Right lobe of liver (tissue), 6 donors: Measurements from ENCODE around the gene PBX4. TPM values are rescaled to one million over a fixed set of nuclear protein-coding genes. Genes with fewer than 3 reads are reported as not detected.
"Not testable (repeated sequence)": the region's sequence is repeated elsewhere in the genome, so short reads cannot be mapped to it uniquely, and the experiment has no call there.

Experiments used
- ATAC-seq, 4 donors: fragments of 200-7000 bp; cut with Tn5 transposase; one replicate each; pipeline ENCODE4 v1.9.1; 2020; ENCODE audit warnings: mild to moderate bottlenecking in 4 of 4, moderate library complexity in 4 of 4
- DNase-seq, 3 donors: peaks; one replicate each; pipeline ENCODE4 v3.0.0-alpha.2; 2020
- H3K27ac ChIP-seq, 3 donors: fragments of 200-600 bp; one replicate each; pipeline ENCODE4 v1.8.0; 2022
- H3K27me3 ChIP-seq, 2 donors: fragments of 200-600 bp; one replicate each; pipeline ENCODE4 v1.8.0; 2022
- H3K36me3 ChIP-seq, 4 donors: fragments of 200-600 bp; sonication (generic) in 1 of 4; one replicate each; pipeline versions ENCODE4 v1.5.1 to v1.8.0; 2017 to 2022; ENCODE audit warnings: control low read depth in 1 of 4
- H3K4me1 ChIP-seq, 4 donors: fragments of 200-600 bp; sonication (generic) in 1 of 4; one replicate each; pipeline versions ENCODE4 v1.5.1 to v1.8.0; 2017 to 2022; ENCODE audit warnings: control low read depth in 1 of 4
- H3K4me3 ChIP-seq, 3 donors: fragments of 200-600 bp; one replicate each; pipeline ENCODE4 v1.8.0; 2022
- H3K9me3 ChIP-seq, 4 donors: fragments of 200-600 bp; sonication (generic) in 1 of 4; one replicate each; pipeline versions ENCODE4 v1.5.1 to v1.8.0; 2017 to 2022; ENCODE audit warnings: control low read depth in 1 of 4
- POLR2A ChIP-seq: fragments of 450-650 bp; IDR thresholded peaks from one replicate; pipeline ENCODE4 v1.6.1; 2017; ENCODE audit warnings: antibody characterized with exemption, mild to moderate bottlenecking
- WGBS: methylation state at CpG from one replicate; pipeline ENCODE4 v1.1.6; 2018; ENCODE audit warnings: low coverage, low lambda C conversion rate; ENCODE audit not compliant: insufficient coverage; ENCODE audit errors: missing lambda C conversion rate; 5-methylcytosine and 5-hydroxymethylcytosine counted together
- intact Hi-C, 2 donors: fragments of 100-400 bp; cut with DNase I; formaldehyde crosslinking; loops; one replicate each; pipeline versions ENCODE4 v1.11.2 to v1.14.1; 2022
- total RNA-seq, 6 experiments: library from RNA; depleted of rRNA in 2 of 6; stranded (reverse); fragments of >200 nt in 2 of 6; fragmentation: NEBNext Ultra II Directional in 3 of 6; extraction: Animal tissue kit (Norgen Biotek cat#: 25700) in 3 of 6; gene quantifications; one replicate each; pipeline versions ENCODE4 v1.1.0 to v1.2.4, GENCODE V29; 2016 to 2023
- TF ChIP-seq, protein P1 (sequence below), 4 donors: fragments of 200-600 bp in 3 of 4; fragments of 450-650 bp in 1 of 4; IDR thresholded peaks; one replicate each; pipeline versions ENCODE4 v1.5.1 to v1.8.0; 2016 to 2022; ENCODE audit warnings: antibody characterized with exemption in 4 of 4, mild to moderate bottlenecking in 2 of 4
- donor health status: DM: no; HTN: yes; CAD: no.
- donor health status: DM: no; HTN: no; CAD: no.
- donor health status: DM: no; HTN: no; CAD: no.
- donor health status: DM: no; HTN: yes; CAD: no.
- donor health status: DM: no; HTN: yes; CAD: no.

PBX4 gene
- total RNA-seq, 6 experiments from 2014 or later: 0.87 TPM; not detected in 5

DNA sequence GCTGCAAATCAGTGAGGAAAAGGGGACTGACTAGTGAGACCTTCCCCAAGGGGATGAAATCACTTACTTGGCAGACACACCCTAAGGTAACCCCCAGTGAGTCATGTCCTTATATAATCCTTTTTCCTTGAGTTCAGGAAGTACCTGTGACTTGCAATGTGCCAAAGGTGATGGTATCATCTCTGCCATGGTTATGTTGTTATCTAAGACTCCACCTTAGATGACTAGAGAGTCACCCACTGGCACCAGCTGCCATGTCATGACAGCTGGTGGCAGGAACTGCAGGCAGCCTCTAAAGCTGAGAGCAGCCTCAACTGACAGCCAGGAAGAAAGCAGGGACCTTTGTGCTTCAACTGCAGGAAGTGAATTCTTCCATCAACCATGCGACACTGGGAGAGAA is 12.5 kb downstream of the PBX4 start:
- intact Hi-C loops: no loop called here
- TF ChIP-seq, protein P1, sequence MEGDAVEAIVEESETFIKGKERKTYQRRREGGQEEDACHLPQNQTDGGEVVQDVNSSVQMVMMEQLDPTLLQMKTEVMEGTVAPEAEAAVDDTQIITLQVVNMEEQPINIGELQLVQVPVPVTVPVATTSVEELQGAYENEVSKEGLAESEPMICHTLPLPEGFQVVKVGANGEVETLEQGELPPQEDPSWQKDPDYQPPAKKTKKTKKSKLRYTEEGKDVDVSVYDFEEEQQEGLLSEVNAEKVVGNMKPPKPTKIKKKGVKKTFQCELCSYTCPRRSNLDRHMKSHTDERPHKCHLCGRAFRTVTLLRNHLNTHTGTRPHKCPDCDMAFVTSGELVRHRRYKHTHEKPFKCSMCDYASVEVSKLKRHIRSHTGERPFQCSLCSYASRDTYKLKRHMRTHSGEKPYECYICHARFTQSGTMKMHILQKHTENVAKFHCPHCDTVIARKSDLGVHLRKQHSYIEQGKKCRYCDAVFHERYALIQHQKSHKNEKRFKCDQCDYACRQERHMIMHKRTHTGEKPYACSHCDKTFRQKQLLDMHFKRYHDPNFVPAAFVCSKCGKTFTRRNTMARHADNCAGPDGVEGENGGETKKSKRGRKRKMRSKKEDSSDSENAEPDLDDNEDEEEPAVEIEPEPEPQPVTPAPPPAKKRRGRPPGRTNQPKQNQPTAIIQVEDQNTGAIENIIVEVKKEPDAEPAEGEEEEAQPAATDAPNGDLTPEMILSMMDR (IDR thresholded peaks at IDR 0.05): no peak
- no peak for TF ChIP-seq POLR2A
- DNase-seq (no peak), ATAC-seq (no peak)
- Histone ChIP-seq H3K36me3 (no peaks in the 10 kb centered on the region), H3K4me1 (no peaks in the 10 kb centered on the region), H3K27me3 (no peaks in the 10 kb centered on the region), H3K4me3 (no peak overlapping the region), H3K9me3 (no peaks in the 10 kb centered on the region), H3K27ac (no peak overlapping the region)
- WGBS: 22% methylated on average over 1 of the region's 1 CpG

DNA sequence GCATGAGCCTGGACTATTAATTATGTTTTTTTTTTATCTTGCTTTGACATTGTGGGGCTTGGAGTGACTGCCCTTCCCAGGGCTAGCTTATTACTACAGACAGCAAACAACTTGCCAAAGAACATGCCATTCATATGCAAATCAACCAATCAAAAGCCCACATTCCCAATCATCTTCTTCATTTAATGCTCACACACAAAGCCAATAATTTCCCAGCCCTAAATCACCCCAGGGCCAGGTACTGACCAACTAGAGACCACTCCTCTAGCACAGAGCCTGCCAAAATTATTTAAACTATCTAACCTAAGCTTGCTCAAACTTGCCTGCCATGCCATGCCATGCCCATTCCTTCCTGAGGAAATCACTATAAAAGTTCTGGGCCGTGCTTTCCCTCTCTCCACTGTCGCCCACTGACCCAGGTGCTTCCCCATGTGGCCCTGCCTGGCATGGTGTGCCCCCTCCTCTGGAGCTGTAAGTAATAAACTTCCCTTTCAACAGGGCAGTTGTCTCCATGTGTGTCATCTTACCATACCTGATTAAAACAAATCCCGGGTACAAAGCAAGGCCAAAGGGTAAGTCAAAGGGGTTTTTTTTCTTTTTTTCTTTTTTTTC is 15.7 kb downstream of the PBX4 start:
- ATAC-seq: no peak
- no peak for TF ChIP-seq POLR2A
- TF ChIP-seq, protein P1 (IDR thresholded peaks at IDR 0.05): no peak
- no peaks in the 10 kb centered on the region for H3K4me1 ChIP-seq
- 30% methylated on average over 2 of the region's 3 CpGs for WGBS
- H3K27ac ChIP-seq: no peak overlapping the region
- H3K27me3 ChIP-seq: no peaks in the 10 kb centered on the region
- no peaks in the 10 kb centered on the region for H3K36me3 ChIP-seq
- intact Hi-C loops: no loop called here
- H3K9me3 ChIP-seq: no peaks in the 10 kb centered on the region
- H3K4me3 ChIP-seq: no peak overlapping the region
- no peak for DNase-seq

DNA sequence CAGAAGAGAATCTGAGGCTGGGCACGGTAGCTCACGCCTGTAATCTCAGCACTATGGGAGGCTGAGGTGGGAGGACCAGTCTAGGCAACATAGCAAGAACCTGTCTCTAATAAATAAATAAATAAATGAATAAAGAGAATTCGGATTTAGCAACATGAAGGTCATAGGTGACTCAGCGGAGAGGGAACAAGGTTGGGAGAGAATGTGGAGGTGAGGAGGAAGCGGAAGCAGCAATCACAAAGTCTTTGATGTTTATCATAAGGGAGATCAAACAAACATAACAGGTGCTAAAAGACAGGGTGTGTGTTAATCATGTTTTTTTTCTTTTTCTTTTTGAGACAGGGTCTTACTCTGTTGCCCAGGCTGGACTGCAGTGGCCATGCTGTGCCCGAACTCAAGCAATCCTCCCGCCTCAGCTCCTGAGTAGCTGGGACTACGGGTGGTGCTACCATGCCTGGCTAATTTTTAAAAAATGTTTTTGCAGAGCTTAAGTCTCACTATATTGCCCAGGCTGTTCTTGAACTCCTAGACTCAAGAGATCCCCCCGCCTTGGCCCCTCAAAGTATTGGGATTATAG is 16.3 kb downstream of the PBX4 start:
- DNase-seq: no peak
- WGBS: 48% methylated on average over 9 of the region's 9 CpGs
- Histone ChIP-seq H3K4me1 (no peaks in the 10 kb centered on the region), H3K27me3 (no peaks in the 10 kb centered on the region), H3K9me3 (no peaks in the 10 kb centered on the region), H3K36me3 (no peaks in the 10 kb centered on the region), H3K27ac (no peak overlapping the region), H3K4me3 (no peak overlapping the region)
- ATAC-seq: no peak
- TF ChIP-seq, protein P1 (IDR thresholded peaks at IDR 0.05): no peak
- no peak for TF ChIP-seq POLR2A
- intact Hi-C loops: no loop called here

DNA sequence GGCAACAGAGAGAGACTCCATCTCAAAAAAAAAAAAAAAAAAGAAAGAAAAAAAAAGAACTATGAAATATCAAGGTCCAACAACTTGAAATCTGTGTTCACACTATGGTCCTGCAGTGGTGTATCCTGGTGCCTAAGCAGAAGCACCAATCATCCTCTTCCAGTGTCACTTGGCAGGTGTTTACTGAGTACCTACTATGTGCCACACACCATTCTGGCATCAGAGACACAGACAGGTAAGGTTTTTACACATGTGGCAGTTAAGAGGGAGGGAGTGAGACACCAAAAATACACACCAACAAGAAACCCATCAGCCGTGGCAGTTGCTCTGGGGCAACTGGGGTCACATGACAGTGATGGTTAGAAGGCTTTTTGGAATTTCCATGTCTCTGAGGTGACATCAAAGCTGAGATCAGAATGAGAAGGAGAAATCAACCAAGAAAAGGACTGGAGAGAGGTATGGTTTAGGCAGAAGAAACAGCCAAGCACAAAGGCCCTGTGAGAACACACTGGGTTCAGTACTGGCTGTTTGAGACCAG is 17.6 kb downstream of the PBX4 start:
- no peak for TF ChIP-seq POLR2A
- TF ChIP-seq, protein P1 (IDR thresholded peaks at IDR 0.05): no peak
- WGBS: 14% methylated on average over 1 of the region's 1 CpG
- H3K4me3 ChIP-seq: no peak overlapping the region
- no peaks in the 10 kb centered on the region for H3K4me1 ChIP-seq
- DNase-seq (no peak), ATAC-seq (no peak)
- no peak overlapping the region for H3K27ac ChIP-seq
- no peaks in the 10 kb centered on the region for H3K27me3 ChIP-seq
- H3K36me3 ChIP-seq: no peaks in the 10 kb centered on the region
- intact Hi-C loops: no loop called here
- H3K9me3 ChIP-seq: no peaks in the 10 kb centered on the region

DNA sequence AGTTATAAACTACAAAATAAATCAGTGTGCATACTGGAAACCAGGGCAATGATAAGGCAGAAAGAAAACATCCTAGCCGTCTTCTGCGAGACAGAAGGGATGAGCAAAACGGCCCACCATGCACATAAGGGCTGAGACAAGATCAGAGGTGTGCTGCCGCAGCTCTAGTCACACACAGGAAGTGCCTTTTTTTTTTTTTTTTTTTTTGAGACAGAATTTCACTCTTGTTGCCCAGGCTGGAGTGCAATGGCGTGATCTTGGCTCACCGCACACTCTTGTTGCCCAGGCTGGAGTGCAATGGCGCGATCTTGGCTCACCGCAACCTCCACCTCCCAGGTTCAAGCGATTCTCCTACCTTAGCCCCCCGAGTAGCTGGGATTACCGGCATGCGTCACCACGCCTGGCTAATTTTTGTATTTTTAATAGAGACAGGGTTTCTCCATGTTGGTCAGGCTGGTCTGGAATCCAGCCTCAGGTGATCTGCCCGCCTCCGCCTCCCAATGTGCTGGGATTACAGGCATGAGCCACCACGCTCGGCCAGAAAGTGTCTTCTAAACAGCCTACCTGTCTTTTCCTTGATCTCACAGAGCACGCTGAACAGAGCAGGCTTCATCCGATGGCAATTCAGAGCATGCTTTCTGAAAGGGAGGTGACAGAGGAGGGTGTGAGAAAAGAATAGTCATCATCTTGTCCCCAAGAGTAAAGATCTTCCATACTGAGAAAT is 19.6 kb downstream of the PBX4 start:
- intact Hi-C loops, ATAC-seq, H3K36me3 ChIP-seq, H3K4me1 ChIP-seq, DNase-seq, H3K27ac ChIP-seq, H3K4me3 ChIP-seq, H3K27me3 ChIP-seq, H3K9me3 ChIP-seq: not testable (repeated sequence)
- 67% methylated on average over 16 of the region's 20 CpGs for WGBS
